ENCODE results near the gene HEYL. TPM values are rescaled to one million over a fixed set of nuclear protein-coding genes. Genes with fewer than 3 reads are reported as not detected.

HEYL gene
- total RNA-seq, 4 donors from 2014 or later: 1.2 to 7.7 (median 4.6) TPM

DNA sequence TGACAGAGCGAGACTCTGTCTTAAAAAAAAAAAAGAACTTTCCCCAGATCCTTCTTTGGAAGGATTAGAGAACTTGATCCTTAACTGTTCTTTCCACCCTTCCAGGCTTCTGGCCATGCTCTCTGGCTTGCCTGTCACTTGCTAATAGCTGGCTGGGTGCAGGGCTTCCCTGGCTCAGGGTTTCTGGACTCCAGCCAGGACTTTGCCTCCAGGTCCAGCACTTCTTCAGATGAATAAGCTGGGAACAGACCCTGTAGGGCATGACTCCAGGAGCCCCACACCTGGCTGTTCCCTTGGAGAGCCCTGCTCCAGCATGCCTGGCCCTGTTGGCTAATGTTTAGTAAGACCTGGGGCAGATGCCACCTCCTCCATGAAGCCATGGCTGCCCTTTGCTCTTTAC, 35.8 kb upstream of the HEYL start:
- TF ChIP-seq, protein P1, sequence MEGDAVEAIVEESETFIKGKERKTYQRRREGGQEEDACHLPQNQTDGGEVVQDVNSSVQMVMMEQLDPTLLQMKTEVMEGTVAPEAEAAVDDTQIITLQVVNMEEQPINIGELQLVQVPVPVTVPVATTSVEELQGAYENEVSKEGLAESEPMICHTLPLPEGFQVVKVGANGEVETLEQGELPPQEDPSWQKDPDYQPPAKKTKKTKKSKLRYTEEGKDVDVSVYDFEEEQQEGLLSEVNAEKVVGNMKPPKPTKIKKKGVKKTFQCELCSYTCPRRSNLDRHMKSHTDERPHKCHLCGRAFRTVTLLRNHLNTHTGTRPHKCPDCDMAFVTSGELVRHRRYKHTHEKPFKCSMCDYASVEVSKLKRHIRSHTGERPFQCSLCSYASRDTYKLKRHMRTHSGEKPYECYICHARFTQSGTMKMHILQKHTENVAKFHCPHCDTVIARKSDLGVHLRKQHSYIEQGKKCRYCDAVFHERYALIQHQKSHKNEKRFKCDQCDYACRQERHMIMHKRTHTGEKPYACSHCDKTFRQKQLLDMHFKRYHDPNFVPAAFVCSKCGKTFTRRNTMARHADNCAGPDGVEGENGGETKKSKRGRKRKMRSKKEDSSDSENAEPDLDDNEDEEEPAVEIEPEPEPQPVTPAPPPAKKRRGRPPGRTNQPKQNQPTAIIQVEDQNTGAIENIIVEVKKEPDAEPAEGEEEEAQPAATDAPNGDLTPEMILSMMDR (IDR thresholded peaks at IDR 0.05; ENCODE audit: low read depth): no peak

DNA sequence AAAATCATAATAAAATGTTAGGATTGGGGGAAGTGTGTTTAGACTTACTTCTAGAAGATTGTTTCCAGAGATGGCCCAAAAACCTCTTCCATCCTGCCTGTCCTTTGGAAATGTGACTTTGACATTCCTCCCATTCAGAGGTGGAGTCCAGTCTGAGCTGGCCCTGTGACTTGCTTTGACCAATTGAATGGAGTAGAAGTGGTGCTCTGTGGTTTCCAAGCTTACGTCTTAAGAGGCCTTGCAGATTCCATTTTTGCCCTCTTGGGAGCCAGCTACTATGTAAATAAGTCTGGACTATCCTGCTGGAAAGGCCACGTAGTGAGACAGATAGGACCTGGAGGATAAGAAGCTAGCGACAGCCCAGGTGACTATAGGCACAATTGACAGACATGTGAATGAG, 33.8 kb upstream of the HEYL start:
- TF ChIP-seq, protein P1 (IDR thresholded peaks at IDR 0.05; ENCODE audit: low read depth): no peak

DNA sequence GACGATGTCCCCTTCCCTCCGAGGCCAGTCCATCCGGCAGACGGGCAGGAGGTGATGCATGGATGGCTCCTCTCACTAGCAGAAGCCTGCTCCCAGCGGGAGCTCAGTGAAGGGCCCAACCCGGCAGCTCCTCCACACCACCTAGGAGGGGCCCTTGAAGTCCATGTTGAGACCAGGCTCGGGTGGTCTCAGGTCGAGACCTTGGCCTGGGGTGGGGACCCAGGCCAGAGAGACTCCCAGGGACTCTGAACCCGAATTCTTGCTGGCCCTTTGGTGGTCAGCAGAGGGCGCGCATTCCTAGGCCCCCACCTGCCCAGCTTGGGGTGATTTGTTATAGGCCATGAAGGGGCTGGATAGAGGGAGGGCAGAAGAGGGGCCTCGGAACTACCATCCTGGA, 33.1 kb upstream of the HEYL start:
- TF ChIP-seq, protein P1 (IDR thresholded peaks at IDR 0.05; ENCODE audit: low read depth): no peak

DNA sequence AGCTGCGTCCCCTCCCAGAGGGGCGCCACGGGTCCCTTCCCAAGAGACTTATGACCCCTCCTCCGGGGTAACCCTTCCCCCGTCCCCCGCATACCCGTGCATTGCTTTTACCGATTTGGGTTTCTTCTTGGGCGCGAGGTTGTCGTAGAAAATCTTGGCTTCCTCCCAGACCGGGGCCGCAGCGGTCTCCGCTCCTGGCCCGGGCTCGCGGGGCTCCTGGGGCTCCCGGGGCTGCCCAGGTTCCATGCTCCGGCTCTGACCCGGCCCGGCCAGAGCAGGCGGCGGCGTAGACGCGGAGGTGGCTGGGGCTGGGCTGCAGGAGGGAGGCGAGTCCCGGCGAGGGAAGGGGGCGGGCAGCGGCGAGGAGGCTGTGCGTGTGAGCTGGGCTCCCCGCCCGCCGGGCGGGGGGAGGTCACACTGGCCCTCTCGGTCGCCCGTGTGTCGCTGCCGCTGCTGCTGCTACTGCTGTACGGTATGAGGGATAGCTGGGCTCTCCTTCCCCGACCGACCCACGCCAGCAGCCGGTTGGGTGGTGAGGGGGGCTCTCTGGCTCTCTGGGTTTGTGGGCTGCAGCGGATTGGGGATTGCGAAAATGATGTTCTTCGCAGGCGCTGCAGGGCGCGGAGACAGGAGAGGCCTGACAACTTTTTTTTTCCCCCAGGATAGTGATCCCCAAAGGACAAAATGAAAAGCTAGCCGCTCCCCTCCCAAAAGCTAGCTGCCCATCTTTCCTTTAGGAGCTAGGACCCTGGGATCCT, 32.5 kb upstream of the HEYL start, which contains the start of gene NT5C1A:
NT5C1A (minus strand) TSS at position 315 of the 758 bp plus-strand sequence; CDS start at position 246, 69 bp downstream.
- TF ChIP-seq, protein P1 (IDR thresholded peaks at IDR 0.05; ENCODE audit: low read depth): no peak

DNA sequence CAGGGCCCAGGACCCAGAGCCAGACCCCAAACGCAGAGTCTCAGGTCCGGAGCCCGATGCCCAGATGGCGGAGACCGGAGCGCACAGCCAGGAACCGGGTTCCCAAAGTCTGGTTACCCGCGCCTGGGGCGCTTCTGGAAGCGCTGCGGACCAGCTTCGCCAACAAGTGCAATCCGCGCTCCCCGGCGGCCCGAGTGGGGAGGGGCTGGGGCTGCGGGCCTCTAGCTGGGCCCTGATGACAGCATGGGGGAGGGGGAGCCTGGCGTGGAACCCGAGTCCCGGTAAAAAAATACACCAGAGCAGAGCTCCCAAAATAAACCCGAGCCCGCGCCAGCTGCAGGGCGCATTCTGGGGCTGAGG, 32.0 kb upstream of the HEYL start:
- TF ChIP-seq, protein P1 (IDR thresholded peaks at IDR 0.05; ENCODE audit: low read depth): no peak

DNA sequence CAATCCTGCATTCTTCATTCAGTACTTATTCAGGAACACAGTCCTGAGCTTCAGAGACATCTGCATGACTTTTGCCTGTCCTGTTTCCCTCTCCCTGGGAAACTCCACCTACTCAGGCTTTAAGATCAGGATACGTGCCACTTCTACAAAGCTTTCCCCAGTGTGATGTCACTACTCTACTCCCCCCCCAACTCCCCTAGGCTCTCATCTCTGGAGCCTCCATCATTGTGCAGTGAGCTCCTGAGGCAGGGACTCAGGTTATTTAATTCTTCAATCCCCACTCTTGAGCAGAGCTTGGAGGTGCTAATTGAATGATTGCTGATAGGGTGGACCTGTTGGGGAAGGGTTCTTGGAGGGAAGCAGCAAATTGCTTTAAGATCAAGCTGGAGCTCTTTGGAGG, 31.2 kb upstream of the HEYL start:
- TF ChIP-seq, protein P1 (IDR thresholded peaks at IDR 0.05; ENCODE audit: low read depth): no peak

DNA sequence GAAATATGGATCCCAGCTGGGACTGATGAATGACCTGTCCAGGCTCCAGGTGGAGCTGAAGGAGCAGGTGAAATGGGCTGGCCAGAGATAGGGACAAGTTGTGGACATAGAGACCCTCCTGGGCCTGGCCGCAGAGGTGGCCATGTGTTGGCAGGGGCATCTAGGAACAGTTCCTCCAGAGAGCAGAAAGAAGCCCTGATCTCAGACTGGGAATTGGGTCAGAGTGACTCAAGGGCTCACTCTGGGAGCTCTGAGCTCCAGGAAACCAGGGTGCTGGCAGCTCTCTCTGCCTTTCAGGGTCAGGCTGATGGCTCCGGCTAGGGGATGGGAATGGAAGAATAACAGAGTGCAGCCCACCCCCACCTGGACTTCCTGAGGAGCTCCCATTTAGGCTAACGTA, 29.5 kb upstream of the HEYL start:
- TF ChIP-seq, protein P1 (IDR thresholded peaks at IDR 0.05; ENCODE audit: low read depth): no peak
